GM12873 (cell line): ENCODE data around the gene TRIM17.

Source experiments
- TF ChIP-seq, protein P1 (sequence below): IDR thresholded peaks from 2 replicates; pipeline ENCODE4 v1.5.1; 2012; ENCODE audit warnings: low read depth, mild to moderate bottlenecking, moderate library complexity, low read length, control low read depth; ENCODE audit not compliant: insufficient read depth; ENCODE audit errors: missing control alignments

TRIM17 gene

DNA sequence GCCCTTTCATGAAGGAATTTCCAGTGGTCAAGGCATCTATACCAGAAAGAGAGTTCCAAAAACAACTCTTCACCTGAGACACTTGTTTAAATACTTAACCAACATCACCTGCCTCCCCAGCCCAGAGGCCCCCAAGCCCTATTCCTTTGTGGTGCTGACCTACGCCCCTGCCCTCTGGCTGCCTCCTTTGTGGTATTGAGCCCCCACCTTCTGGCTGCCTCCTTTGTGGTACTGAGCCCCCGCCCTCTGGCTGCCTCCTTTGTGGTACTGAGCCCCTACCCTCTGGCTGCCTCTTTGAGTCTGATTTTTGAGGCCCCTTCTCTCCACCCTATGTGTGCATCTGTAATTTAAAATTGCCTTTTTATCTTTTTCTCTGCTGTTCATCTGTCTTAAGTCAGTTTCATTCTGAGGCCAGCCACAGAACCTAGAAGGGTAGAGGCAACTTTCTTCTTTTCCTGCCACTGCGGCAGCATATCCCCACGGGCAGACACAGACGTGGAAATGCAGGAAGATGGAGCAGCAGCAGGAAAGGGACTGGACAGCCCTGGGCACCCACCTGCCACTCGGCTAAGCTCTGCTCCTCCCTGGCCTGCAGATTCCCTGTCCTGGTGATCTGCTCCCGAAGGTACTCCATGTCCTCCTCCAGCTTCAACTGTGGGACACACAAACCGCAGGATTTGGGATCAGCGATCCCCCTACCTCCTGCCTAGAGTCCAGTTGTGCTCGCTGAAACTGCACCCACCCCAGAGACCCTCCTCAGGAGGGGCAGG, 3.2 kb downstream of the TRIM17 start:
- TF ChIP-seq, protein P1, sequence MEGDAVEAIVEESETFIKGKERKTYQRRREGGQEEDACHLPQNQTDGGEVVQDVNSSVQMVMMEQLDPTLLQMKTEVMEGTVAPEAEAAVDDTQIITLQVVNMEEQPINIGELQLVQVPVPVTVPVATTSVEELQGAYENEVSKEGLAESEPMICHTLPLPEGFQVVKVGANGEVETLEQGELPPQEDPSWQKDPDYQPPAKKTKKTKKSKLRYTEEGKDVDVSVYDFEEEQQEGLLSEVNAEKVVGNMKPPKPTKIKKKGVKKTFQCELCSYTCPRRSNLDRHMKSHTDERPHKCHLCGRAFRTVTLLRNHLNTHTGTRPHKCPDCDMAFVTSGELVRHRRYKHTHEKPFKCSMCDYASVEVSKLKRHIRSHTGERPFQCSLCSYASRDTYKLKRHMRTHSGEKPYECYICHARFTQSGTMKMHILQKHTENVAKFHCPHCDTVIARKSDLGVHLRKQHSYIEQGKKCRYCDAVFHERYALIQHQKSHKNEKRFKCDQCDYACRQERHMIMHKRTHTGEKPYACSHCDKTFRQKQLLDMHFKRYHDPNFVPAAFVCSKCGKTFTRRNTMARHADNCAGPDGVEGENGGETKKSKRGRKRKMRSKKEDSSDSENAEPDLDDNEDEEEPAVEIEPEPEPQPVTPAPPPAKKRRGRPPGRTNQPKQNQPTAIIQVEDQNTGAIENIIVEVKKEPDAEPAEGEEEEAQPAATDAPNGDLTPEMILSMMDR, result no peak

DNA sequence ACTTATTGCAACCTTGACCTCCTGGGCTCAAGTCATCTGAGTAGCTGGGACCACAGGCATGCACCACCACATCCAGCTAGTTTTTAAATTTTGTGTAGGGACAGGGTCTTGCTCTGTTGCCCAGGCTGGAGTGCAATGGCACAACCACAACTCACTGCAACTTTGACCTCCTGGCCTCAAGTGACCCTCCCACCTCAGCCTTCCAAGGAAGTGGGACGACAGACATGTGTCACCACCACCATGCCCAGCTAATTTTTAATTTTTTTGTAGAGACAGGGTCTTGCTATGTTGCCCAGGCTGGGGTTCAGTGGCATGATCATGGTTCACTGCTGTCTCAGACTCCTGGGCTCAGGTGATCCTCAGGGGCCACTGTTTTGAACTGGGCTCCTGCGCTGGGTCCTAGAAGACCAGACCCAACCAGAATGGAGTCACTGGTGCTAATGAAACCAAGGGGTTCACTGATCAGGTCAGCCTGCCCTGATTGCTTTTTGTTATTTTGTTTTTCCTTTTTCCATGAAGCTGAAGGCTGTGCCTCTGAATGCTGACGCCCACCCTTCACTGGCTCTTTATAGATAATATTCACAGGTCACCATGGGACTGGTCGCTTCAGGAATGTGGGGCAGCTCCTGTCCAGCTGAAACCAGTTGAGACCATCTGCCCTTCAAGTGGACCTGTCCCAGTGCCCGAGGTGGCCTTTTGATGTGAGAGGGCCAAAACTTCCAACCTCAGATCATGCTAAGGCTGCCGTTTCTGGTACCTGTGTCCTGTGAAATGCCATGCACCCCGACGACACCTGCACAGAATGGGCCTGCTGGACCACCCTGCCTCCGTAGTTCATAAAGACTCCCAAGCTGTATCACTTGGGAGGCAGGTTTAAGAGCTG, 4.9 kb downstream of the TRIM17 start:
- TF ChIP-seq, protein P1, result no peak

DNA sequence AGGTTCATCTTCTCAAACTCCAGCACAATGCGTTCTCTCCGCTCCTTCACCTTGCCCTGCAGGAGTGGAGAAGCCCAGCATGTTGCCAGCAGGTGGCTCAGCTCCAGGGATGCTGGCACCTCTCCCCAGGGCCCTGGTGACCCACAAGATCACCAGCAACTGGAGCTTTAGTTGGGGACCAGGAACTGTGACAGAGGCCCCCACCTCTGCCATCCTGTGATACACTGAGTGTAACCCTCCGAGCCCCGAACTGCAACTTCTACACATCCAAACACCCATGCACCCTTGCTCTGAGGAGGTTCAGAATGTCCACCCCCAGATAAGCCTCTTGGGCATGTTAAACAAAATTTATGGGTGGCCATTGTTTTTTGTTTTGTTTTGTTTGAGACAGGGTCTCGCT, 5.5 kb downstream of the TRIM17 start:
- TF ChIP-seq, protein P1, result no peak

DNA sequence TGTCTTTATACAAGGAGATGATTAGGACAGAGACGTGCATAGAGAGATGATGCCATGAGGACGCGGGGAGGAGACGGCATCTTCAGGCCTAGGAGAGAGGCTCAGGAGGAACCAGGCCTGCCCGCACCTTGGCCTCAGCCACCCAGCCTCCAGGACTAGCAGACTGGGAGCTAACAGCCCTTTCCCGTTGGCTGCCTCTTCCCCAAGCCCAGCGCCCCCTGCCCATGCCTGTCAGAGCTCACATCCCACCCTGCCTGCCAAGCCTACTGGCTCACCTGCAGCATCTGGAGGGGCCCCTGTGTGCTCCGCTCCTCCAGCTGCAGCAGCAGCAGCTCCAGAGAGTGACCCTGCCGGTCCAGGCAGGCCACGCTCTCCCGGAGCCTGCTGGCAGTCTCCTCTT, 6.0 kb downstream of the TRIM17 start:
- TF ChIP-seq, protein P1, result no peak

DNA sequence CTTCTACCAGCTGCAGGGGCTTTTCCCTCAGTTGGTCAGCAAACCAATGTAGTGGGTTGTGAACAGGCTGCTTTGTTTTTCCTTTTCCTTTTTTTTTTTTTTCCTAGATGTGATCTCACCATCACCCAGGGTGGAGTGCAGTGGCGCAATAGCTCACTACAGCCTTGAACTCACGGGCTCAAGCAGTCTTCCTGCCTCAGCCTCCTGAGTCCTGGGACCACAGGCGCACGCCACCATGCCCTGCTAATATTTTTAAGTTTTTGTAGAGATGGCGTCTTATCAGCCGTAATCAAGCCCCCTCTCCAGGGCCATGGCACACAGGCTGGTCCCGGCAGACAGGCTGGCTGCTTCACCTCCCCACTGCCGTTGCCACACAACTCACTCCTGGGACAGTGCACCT, 6.6 kb downstream of the TRIM17 start:
- TF ChIP-seq, protein P1, result no peak

DNA sequence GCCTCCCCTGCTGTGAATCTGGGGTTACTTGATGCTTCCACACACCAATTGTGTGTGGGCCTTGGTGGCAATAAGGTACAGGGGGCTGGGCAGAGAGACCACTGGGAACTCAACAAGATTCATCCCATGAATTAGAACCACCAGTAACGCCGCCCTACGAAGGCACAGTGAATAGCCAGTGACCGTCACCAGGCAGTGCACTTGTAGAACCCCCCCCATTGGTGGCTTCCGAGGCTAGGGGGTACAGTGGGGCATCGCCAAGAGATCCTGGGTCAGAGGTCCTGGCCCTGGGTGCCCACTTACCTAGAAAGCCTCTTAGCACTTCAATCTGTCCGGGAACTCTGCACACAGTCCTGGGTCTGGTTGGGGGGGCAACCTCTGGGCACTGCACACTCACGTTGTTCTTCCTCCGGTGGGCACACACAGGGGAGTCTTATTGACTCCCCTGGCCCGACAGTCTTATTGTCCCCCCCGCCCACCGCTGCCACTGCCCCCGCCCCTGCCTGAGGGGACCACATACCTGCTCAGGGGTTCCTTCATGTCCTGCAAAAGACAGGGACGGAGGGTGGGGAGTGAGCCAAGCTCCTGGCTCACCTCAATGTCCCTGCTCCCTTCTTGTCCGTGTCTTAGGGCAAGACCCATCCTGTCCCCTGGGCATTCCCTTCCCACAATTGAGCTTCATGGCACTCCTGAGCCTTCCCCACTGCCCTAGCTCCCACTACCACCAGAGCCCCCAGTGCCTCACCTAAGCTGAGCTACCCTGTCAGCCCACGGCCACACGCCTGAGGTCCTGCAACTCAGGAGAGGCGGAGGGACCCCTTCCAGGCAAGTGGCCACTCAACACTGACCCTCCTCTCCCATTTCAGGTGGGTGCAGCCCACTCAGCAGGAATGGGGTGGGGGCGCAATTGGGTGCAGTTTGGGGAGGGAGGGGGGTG, 7.5 kb downstream of the TRIM17 start:
- TF ChIP-seq, protein P1, result no peak
